Ascending aorta (tissue), 2 donors: ENCODE measurements around the gene SMC2. TPM values are rescaled to one million over a fixed set of nuclear protein-coding genes. Genes with fewer than 3 reads are reported as not detected.

Experiments
- DNase-seq, 2 donors: peaks; one replicate each; pipeline ENCODE4 v3.0.0-alpha.2; 2019; ENCODE audit warnings: low spot score in 2 of 2
- H3K27ac ChIP-seq, 2 donors: fragments of 200-600 bp; sonication (generic); one replicate each; pipeline ENCODE4 v1.5.1; 2016 to 2017; ENCODE audit warnings: mild to moderate bottlenecking in 1 of 2
- H3K27me3 ChIP-seq: fragments of 200-600 bp; sonication (generic); one replicate; pipeline ENCODE4 v1.5.1; 2017
- H3K36me3 ChIP-seq, 2 donors: fragments of 200-600 bp; sonication (generic); one replicate each; pipeline ENCODE4 v1.5.1; 2016
- H3K4me1 ChIP-seq, 2 donors: fragments of 200-600 bp; sonication (generic); one replicate each; pipeline ENCODE4 v1.5.1; 2016 to 2017; ENCODE audit warnings: mild to moderate bottlenecking in 1 of 2
- H3K4me3 ChIP-seq, 2 donors: fragments of 200-600 bp; sonication (generic); one replicate each; pipeline ENCODE4 v1.5.1; 2016 to 2017; ENCODE audit warnings: mild to moderate bottlenecking in 1 of 2
- H3K9me3 ChIP-seq, 2 donors: fragments of 200-600 bp; sonication (generic); one replicate each; pipeline ENCODE4 v1.5.1; 2016
- CTCF ChIP-seq, 3 experiments: fragments of 200-600 bp in 2 of 3; fragments of 450-650 bp in 1 of 3; sonication (generic) in 2 of 3; IDR thresholded peaks; one replicate each; pipeline ENCODE4 v1.5.1; 2016 to 2019; ENCODE audit warnings: antibody characterized with exemption in 3 of 3, mild to moderate bottlenecking in 1 of 3, moderate library complexity in 1 of 3
- intact Hi-C: fragments of 100-400 bp; cut with DNase I; formaldehyde crosslinking; loops from one replicate; pipeline ENCODE4 v1.15.1; 2023
- total RNA-seq: library from RNA; depleted of rRNA; stranded (reverse); fragments of >200 nt; gene quantifications from one replicate; pipeline ENCODE4 v1.1.0, GENCODE V29; 2016

The SMC2 gene
- total RNA-seq, 1 donor from 2014 or later = 2.4 TPM

- no peaks in the 10 kb centered on the region for H3K36me3 ChIP-seq
- H3K4me3 ChIP-seq = no peak overlapping the region
- H3K9me3 ChIP-seq = no peaks in the 10 kb centered on the region
- no peaks in the 10 kb centered on the region for H3K27me3 ChIP-seq
- intact Hi-C loops = no loop called here
- no peak overlapping the region for H3K27ac ChIP-seq
- no peaks in the 10 kb centered on the region for H3K4me1 ChIP-seq
- DNase-seq = no peak
- TF ChIP-seq CTCF (IDR thresholded peaks at IDR 0.05) = no peak
Measured at GRCh38 chr9:104082168-104082567, 11.9 kb upstream of the SMC2 start.

- Histone ChIP-seq H3K4me1 (no peaks in the 10 kb centered on the region), H3K27ac (no peak overlapping the region), H3K4me3 (no peak overlapping the region), H3K27me3 (no peaks in the 10 kb centered on the region), H3K9me3 (no peaks in the 10 kb centered on the region), H3K36me3 (no peaks in the 10 kb centered on the region)
- TF ChIP-seq CTCF (IDR thresholded peaks at IDR 0.05) = no peak
- no peak for DNase-seq
- intact Hi-C loops = no loop called here
Measured at GRCh38 chr9:104085525-104085924, 8.6 kb upstream of the SMC2 start.

- Histone ChIP-seq H3K4me3 (no peak overlapping the region), H3K27ac (no peak overlapping the region), H3K9me3 (no peaks in the 10 kb centered on the region), H3K27me3 (no peaks in the 10 kb centered on the region), H3K4me1 (peaks cover 5 to 10% of the 10 kb centered on the region in 2 donors), H3K36me3 (no peaks in the 10 kb centered on the region)
- intact Hi-C loops = no loop called here
- DNase-seq = no peak
- TF ChIP-seq CTCF (IDR thresholded peaks at IDR 0.05) = no peak
Measured at GRCh38 chr9:104087894-104088293, 6.2 kb upstream of the SMC2 start.

- Histone ChIP-seq H3K4me1 (peaks cover 5 to 13% of the 10 kb centered on the region in 2 donors), H3K4me3 (no peak overlapping the region), H3K9me3 (no peaks in the 10 kb centered on the region), H3K36me3 (no peaks in the 10 kb centered on the region), H3K27ac (no peak overlapping the region), H3K27me3 (no peaks in the 10 kb centered on the region)
- intact Hi-C loops = no loop called here
- no peak for DNase-seq
- TF ChIP-seq CTCF (IDR thresholded peaks at IDR 0.05) = no peak
Measured at GRCh38 chr9:104088416-104088815, 5.7 kb upstream of the SMC2 start.

- H3K36me3 ChIP-seq = no peaks in the 10 kb centered on the region
- no peaks in the 10 kb centered on the region for H3K27me3 ChIP-seq
- H3K9me3 ChIP-seq = no peaks in the 10 kb centered on the region
- intact Hi-C loops = loop anchor here (5.0 to 10.0 kb wide), 2 partner anchors 1152 to 1604 kb away; partner anchors contain the start of genes SLC44A1 and TMEM38B
- TF ChIP-seq CTCF (IDR thresholded peaks at IDR 0.05) = no peak
- DNase-seq = no peak
- H3K4me1 ChIP-seq = peaks cover 5 to 19% of the 10 kb centered on the region in 2 donors
- no peak overlapping the region for H3K4me3 ChIP-seq
- H3K27ac ChIP-seq = no peak overlapping the region
Measured at GRCh38 chr9:104090578-104090977, 3.5 kb upstream of the SMC2 start.

- intact Hi-C loops = loop anchor here (5.0 to 10.0 kb wide), 2 partner anchors 1151 to 1604 kb away; partner anchors contain the start of genes SLC44A1 and TMEM38B
- H3K27ac ChIP-seq = peak overlapping the region; percentile 42 to 95
- H3K27me3 ChIP-seq = no peaks in the 10 kb centered on the region
- H3K4me3 ChIP-seq = peak overlapping the region in 1 of 2 donors; percentile 27
- H3K4me1 ChIP-seq = peaks cover 5 to 19% of the 10 kb centered on the region in 2 donors
- TF ChIP-seq CTCF (IDR thresholded peaks at IDR 0.05) = no peak
- no peaks in the 10 kb centered on the region for H3K9me3 ChIP-seq
- no peaks in the 10 kb centered on the region for H3K36me3 ChIP-seq
- no peak for DNase-seq
Measured at GRCh38 chr9:104091116-104091515, 3.0 kb upstream of the SMC2 start.
